Measurements from ENCODE around the gene GLIPR2. TPM values are rescaled to one million over a fixed set of nuclear protein-coding genes. Genes with fewer than 3 reads are reported as not detected.

GLIPR2 gene
- total and polyA plus RNA-seq, 2 of the 13 experiments (the other 11 are each of a cell fraction or from before 2014, with no cell fraction given): 0.08 to 0.42 TPM

- peaks cover 1 to 12% of the 10 kb centered on the region in 2 experiments; a peak in 1 of 5 replicates for H3K27me3 ChIP-seq (ENCODE audit: control insufficient read depth in 1 of 2, insufficient read depth in 2 of 2, low read length in 2 of 2)
- no peak overlapping the region for H3K4me2 ChIP-seq (ENCODE audit: low read depth, low read length)
- FAIRE-seq: no peak
- in situ Hi-C loops (cut with HindIII; ENCODE audit: extremely low pct_ligation_motif_present, low pct_unique_long_range_greater_than_20kb): no loop called here
- WGBS (ENCODE audit: low lambda C conversion rate): 69% methylated on average over 15 of the region's 17 CpGs
- CTCF ChIA-PET (ENCODE audit: low intra/inter-chr PET ratio, low total read pairs): no interaction called here
- no peak overlapping the region for H2AFZ ChIP-seq (ENCODE audit: low read length)
- no peaks in the 10 kb centered on the region for H3K36me3 ChIP-seq (replicated peaks in 1 of 2; ENCODE audit: control insufficient read depth in 1 of 2, insufficient read depth in 2 of 2, low read length in 2 of 2)
- intact Hi-C loops (cut with micrococcal nuclease; ENCODE audit: unreplicated experiment): no loop called here
- no peaks in the 10 kb centered on the region for H3K9me3 ChIP-seq (ENCODE audit: low read length)
- no peaks in the 10 kb centered on the region for H3K79me2 ChIP-seq (ENCODE audit: insufficient read depth, low read length)
- no TSS peak for BruUV-seq (replicated peaks)
- H3K9ac ChIP-seq (ENCODE audit: insufficient read depth, low read depth, low read length): no peak overlapping the region
- peaks cover 9% of the 10 kb centered on the region; the same call in 1 of the 2 replicates for H3K4me1 ChIP-seq (ENCODE audit: insufficient read depth, low read length)
- no peak for ATAC-seq
- H3K4me3 ChIP-seq (replicated peaks in 1 of 3; ENCODE audit: insufficient read depth in 1 of 3, low read depth in 2 of 3, low read length in 3 of 3): no peak overlapping the region
- no peak overlapping the region for H3K27ac ChIP-seq (ENCODE audit: extremely low read length, insufficient read depth, low read length)
- no peak for TF ChIP-seq ZBTB8A (CRISPR knock-in tag; IDR thresholded peaks at IDR 0.05; ENCODE audit: borderline replicate concordance, low read depth)
- no peak for TF ChIP-seq ZFP36L2 (CRISPR knock-in tag; IDR thresholded peaks at IDR 0.05)
- no peak for TF ChIP-seq HDAC1 (CRISPR knock-in tag; IDR thresholded peaks at IDR 0.05)
- no peak for TF ChIP-seq ZNF883 (CRISPR knock-in tag; IDR thresholded peaks at IDR 0.05; ENCODE audit: not compliant biosample characterization)
- TF ChIP-seq SIX1 (CRISPR knock-in tag; IDR thresholded peaks at IDR 0.05; ENCODE audit: borderline replicate concordance): no peak
- TF ChIP-seq ARID2 (CRISPR knock-in tag; IDR thresholded peaks at IDR 0.05; ENCODE audit: borderline replicate concordance): no peak
- no peak for TF ChIP-seq DRAP1 (CRISPR knock-in tag; IDR thresholded peaks at IDR 0.05)
- TF ChIP-seq ZBTB39 (CRISPR knock-in tag; IDR thresholded peaks at IDR 0.05): no peak
- no peak for TF ChIP-seq ARNT2 (CRISPR knock-in tag; IDR thresholded peaks at IDR 0.05; ENCODE audit: low read depth)
- no peak for TF ChIP-seq ZNF224 (CRISPR knock-in tag; IDR thresholded peaks at IDR 0.05)
- TF ChIP-seq KAT8 (CRISPR knock-in tag; IDR thresholded peaks at IDR 0.05): no peak
- TF ChIP-seq THAP8 (CRISPR knock-in tag; IDR thresholded peaks at IDR 0.05; ENCODE audit: borderline replicate concordance): no peak
- no peak for DNase-seq (ENCODE audit: low spot score)
- H4K20me1 ChIP-seq (ENCODE audit: insufficient read depth, low read length): no peaks in the 10 kb centered on the region
- POLR2A ChIA-PET: no interaction called here
These were observed 25.7 kb downstream of the GLIPR2 start for GRCh38 chr9:36162211-36162738.
